IPS-18c (cell line): ENCODE measurements around the gene JMJD7.
"Not testable (repeated sequence)": the region's sequence is repeated elsewhere in the genome, so short reads cannot be mapped to it uniquely, and the experiment has no call there.

Experiments used
- H3K4me3 ChIP-seq: 2 replicates; pipeline ENCODE4 v1.7.0; 2013; ENCODE audit warnings: low read depth, mild to moderate bottlenecking, low read length, moderate library complexity; ENCODE audit not compliant: insufficient read depth
- H3K9me3 ChIP-seq: one replicate; pipeline ENCODE4 v1.6.1; 2013; ENCODE audit warnings: mild to moderate bottlenecking, low read length, moderate library complexity; ENCODE audit not compliant: control insufficient read depth, insufficient read depth

Gene JMJD7

GRCh38 chr15:41831291-41831690 is 3.4 kb downstream of the JMJD7 start:
- not testable (repeated sequence) for H3K4me3 ChIP-seq, H3K9me3 ChIP-seq

DNA sequence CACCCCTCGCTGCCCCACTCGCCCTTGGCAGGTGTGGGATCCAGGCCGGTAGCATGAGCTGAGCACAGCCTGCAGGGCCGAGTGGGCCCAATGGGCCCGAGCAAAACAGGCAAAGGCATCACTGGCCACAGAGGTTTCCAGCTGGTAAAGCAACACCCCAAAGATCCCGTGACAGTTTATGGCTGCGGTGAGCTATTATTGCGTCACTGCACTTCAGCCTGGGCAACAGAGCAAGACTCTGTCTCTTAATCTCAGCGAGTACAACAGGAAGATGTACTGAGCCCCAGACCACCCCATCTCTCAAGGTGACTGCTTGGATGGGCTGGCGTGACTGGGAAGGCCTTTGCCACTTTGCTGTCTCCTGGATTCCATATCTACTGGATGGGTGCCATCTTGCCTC is 4.3 kb downstream of the JMJD7 start:
- no peak overlapping the region for H3K4me3 ChIP-seq

GRCh38 chr15:41832875-41833274 is 5.0 kb downstream of the JMJD7 start:
- H3K9me3 ChIP-seq: peaks cover 3% of the 10 kb centered on the region
- no peak overlapping the region for H3K4me3 ChIP-seq

More for the DNA sequence above, 4.3 kb downstream of the JMJD7 start:
- H3K9me3 ChIP-seq: peaks cover 3% of the 10 kb centered on the region

GRCh38 chr15:41834096-41834495 is 6.2 kb downstream of the JMJD7 start:
- Histone ChIP-seq H3K9me3 (peaks cover 3% of the 10 kb centered on the region), H3K4me3 (no peak overlapping the region)

DNA sequence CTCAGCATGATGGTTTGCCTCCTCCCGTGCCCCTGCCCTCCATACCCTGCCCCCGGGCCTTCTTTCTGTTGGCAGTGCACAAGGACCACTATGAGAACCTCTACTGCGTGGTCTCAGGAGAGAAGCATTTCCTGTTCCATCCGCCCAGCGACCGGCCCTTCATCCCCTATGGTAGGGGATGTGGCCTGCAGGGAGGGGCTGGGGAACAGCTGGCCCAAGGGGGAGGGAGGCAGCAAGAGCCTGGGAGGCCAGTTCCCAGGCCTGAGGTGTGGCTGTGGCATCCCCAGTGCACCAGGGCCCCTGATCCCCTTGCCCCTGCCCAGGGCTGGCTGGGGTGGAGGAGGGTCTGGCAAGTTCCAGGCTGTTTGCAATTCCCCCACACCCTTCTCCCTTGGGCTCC is 8.2 kb downstream of the JMJD7 start:
- Histone ChIP-seq H3K4me3 (no peak overlapping the region), H3K9me3 (peaks cover 3% of the 10 kb centered on the region)

DNA sequence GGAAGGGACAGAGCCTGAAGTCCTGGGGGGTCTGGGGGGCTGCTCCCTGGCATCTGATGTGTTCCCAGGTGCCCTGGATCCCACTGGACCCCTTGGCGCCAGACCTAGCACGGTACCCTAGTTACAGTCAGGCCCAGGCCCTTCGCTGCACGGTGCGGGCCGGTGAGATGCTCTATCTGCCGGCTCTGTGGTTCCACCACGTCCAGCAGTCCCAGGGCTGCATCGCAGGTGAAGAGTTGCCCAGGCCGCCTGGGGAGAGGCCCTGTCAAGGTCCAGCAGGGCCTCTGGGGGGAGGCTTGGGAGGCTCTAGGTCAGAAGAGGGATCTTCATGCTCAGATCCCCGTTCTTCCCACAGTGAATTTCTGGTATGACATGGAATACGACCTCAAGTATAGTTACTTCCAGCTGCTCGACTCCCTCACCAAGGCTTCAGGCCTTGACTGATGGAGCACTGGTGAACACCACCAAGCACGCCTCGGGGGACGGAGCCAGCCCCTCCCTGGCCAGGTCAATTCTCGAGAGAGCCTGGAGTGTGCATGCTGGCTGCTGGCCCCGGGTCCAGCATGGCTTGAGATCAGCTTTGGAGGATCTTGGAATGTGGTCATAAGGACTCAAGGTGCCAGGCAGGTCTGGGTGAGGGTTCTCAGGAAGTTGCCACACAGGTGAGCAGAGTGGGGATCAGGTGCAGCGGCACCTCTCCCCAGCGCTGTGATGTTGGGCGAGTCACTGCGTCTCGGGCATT is 9.0 kb downstream of the JMJD7 start:
- H3K4me3 ChIP-seq: no peak overlapping the region
- no peaks in the 10 kb centered on the region for H3K9me3 ChIP-seq

DNA sequence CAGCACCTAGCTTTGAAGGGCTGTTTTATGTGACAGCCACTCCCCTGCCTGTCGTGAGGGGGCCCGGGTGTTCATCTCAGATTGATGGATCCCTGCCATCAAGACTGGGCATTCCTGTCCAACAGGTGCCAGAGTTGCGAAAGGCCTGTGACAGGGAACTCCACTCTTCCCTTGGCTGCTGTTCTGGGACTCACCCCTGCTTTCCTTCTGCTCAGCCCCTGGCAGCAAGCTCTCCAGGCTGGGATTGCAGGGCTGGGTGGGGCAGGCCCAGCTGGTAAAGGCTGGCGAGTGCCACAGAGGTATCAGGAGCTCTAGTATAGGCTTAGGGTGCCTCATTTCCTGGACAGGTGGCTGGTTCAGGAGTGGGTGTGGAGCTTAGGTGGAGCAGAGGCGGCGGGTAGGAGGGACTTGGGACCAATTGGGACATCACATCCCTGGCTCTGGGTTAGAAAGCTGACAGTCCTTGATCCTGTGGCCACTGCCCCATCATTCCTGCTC is 10.6 kb downstream of the JMJD7 start, which contains the start of gene PLA2G4B:
TSS of gene PLA2G4B (plus strand) at position 448 of the 498 bp plus-strand sequence. CDS start 67 bp downstream, outside the sequence.
- H3K4me3 ChIP-seq: no peak within 1 kb of the TSS
- H3K9me3 ChIP-seq: no peaks in the 10 kb centered on the region

DNA sequence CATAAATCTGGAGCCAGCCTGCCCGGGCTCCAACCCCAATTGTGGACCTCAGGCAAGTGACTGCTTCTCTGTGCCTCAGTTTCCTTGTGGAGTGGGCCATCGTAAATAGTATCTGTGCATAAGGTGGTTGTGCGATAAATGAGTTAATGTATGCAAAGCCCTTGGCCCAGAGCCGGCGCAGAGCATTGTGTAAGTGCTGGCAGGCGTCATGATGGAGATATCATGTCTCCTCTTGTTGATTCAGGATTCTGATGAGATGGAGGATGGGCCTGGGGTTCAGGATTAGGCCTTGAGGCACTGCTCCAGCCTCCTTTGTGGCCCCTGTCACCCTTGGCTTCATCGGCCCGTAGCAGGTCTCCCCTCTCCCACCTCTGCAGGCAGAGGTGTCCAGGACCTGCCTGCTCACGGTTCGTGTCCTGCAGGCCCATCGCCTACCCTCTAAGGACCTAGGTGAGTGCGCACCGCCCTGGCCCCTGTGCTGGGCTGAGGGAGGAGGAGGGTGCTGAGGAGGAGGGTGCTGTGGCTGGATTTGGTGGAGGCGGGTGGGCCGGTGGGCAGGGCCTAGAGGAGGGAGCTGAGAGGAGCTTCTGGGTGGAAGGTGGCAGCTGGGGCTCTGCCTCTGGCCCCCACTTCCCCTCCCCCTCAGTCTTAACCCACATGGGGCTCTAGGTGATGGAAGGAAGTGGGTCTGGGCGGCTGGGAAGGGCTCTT is 12.0 kb downstream of the JMJD7 start:
- Histone ChIP-seq H3K9me3 (no peaks in the 10 kb centered on the region), H3K4me3 (no peak overlapping the region)

DNA sequence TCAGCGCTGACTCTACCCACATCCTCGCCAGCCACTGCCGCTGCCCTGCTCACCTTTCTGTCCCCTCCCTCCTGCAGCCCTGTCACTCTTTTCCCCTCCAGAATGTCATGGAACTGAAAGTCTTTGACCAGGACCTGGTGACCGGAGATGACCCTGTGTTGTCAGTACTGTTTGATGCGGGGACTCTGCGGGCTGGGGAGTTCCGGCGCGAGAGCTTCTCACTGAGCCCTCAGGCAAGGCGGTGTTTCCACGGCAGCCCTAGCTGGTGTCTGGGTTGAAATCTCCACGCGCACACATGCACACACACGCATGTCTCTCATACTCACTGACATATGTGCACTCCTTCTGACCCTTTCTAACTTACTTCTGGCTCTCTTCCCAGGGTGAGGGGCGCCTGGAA is 12.8 kb downstream of the JMJD7 start:
- no peaks in the 10 kb centered on the region for H3K9me3 ChIP-seq
- no peak overlapping the region for H3K4me3 ChIP-seq

DNA sequence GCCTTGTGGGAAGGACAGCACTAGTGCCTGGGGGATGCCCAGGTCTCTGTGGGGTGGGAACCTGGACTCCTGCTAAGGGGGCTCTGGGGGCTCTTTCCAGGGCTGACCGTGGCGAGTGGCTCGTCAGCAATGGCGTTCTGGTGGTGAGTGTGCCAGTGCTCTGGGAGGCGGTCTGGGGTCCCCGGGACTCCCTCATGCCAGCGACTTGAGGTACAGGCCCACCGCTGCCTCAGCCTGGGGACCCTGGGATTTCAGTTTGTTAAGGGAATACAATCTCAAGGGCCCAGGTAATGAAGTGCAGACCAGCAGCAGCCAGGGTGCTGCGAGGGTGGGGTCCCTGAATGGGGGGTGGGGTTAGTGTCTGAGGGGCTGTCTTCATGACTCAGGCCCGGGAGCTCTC is 13.2 kb downstream of the JMJD7 start:
- Histone ChIP-seq H3K4me3 (no peak overlapping the region), H3K9me3 (no peaks in the 10 kb centered on the region)

- Histone ChIP-seq H3K9me3 (no peaks in the 10 kb centered on the region), H3K4me3 (no peak overlapping the region)
Observed at GRCh38 chr15:41842229-41842628, 14.3 kb downstream of the JMJD7 start.

DNA sequence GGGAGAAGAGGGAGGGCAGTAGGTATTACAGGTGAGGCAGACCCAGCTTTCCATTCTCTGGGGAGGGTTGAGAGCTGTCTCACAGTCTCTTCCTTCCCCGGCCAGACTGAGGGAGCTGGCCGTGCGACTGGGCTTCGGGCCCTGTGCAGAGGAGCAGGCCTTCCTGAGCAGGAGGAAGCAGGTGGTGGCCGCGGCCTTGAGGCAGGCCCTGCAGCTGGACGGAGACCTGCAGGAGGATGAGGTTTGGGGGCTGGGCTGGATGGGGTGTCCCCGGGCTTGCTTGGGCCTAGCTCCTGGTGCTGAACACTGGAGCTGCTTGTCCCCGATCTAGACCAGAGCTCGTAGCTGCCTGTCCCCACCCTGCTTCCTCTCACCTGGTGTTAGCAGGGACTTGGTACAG is 15.7 kb downstream of the JMJD7 start:
- no peaks in the 10 kb centered on the region for H3K9me3 ChIP-seq
- no peak overlapping the region for H3K4me3 ChIP-seq

DNA sequence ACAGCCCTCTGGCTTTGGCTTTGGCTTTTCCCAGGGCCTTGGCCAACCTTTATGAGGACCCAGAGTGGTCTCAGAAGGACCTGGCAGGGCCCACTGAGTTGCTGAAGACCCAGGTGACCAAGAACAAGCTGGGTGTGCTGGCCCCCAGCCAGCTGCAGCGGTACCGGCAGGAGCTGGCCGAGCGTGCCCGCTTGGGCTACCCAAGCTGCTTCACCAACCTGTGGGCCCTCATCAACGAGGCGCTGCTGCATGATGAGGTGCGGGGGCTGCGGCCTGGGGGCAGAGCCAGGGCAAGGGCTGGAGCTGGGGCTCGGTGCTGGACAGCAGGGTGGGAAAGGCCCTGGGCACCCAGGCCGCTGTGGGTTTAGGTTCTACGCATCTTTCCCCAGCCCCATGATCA is 16.9 kb downstream of the JMJD7 start:
- H3K9me3 ChIP-seq: no peaks in the 10 kb centered on the region

GRCh38 chr15:41847206-41847605 is 19.3 kb downstream of the JMJD7 start:
- no peak overlapping the region for H3K4me3 ChIP-seq
- no peaks in the 10 kb centered on the region for H3K9me3 ChIP-seq

More for the DNA sequence above, 16.9 kb downstream of the JMJD7 start:
- no peak overlapping the region for H3K4me3 ChIP-seq

DNA sequence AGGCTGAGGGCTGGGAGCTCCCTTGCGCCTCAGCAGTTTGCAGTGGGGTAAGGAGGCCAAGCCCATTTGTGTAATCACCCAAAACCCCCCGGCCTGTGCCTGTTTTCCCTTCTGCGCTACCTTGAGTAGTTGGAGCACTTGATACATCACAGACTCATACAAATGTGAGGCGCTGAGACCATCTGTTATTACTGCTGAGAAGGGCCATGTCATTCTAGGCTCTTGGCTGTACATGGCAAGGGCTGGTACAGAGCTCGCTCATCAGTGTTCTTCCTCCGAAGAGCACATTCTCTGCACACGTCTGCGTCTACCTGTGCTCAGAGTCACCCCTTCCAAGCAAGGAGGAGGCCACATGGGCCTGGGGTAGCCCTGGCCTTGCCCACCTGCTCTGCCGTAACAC is 20.1 kb downstream of the JMJD7 start:
- no peak overlapping the region for H3K4me3 ChIP-seq
- no peaks in the 10 kb centered on the region for H3K9me3 ChIP-seq

DNA sequence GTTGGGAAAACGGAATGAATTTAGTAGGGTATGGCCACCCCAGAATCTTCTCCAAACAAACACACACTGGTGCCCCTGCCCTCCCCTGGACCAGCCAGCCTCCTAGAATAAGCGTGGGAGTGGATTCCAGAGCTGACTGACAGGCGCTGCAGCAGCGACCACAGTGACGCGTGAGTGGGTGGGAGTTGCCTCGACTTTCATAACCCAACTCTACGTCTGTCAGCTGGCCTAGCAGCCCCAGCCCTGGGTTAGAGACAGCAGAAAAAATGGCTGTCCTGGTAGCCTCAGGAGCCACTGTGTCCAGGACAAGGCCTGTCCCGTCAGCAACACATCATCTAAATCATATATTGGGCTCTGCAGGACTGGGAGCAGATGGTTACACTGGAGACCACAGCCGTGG is 20.7 kb downstream of the JMJD7 start:
- Histone ChIP-seq H3K4me3 (no peak overlapping the region), H3K9me3 (no peaks in the 10 kb centered on the region)

DNA sequence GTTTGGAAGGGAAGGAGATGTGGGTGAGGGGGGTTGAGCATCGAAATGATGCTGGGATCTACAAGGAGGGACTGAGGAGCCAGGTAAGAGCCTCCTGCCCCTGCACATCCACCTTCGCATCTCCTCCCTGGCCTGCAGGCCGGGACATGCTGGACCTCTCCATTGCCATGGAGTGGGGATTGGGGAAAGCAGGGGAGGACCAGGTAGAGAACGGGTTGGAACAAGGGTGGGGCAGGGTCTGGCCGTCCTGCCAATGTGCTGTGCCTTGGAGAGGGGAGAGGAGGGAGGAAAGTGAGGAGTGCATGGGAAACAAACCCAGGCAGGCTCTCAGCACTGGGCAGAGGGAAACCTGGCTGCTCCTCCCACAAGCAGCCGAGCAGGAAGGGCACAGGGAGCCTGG is 21.3 kb downstream of the JMJD7 start:
- no peak overlapping the region for H3K4me3 ChIP-seq

DNA sequence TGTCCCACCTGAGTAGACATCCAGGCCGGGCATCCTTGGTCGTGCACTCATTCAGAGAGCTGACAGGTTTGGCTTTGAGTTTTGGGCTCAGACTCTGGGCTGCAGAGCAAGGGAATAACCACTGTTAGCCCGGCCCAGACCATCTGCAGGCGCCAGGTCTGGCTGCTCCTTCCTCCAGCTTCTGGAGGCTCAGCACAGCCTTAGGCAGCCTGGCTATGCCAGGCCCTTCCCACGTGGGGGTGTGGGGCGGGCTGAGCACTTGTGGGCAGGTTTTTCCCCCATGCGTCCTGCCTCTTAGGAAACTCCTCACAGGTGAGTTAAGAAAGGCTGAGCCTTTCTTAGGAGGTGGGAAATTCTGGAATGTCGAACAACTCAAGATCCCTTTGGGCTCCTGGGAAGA is 22.0 kb downstream of the JMJD7 start:
- H3K4me3 ChIP-seq: no peak overlapping the region
- H3K9me3 ChIP-seq: no peaks in the 10 kb centered on the region

More for the DNA sequence above, 21.3 kb downstream of the JMJD7 start:
- H3K9me3 ChIP-seq: no peaks in the 10 kb centered on the region
